ENCODE results near the gene SPNS1. TPM values are rescaled to one million over a fixed set of nuclear protein-coding genes. Genes with fewer than 3 reads are reported as not detected.

The SPNS1 gene
- total RNA-seq, 1 experiment from 2014 or later, result 38.6 TPM

DNA sequence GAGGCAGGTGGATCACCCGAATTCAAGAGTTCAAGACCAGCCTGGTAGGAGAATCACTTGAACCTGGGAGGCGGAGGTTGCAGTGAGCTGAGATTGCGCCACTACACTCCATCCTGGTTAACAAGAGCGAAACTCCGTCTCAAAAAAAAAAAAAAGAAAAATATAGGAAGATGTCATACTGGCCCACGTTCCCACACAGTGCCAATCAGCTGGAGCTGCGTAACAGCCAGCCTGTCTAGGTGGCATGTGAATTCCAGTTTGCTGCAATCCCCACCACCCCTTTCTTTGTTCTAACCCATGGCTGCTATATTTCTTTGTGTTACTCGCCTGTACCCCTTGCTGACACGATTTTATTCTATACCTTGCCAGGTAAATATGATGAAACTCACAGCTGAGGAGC, 16.4 kb upstream of the SPNS1 start:
- Histone ChIP-seq H3K23me2 (ENCODE audit: insufficient read length, low read depth, low read length, poor library complexity, severe bottlenecking) (no peaks in the 10 kb centered on the region), H4K5ac (ENCODE audit: insufficient read length, low read depth, low read length) (no peak overlapping the region), H2BK12ac (ENCODE audit: insufficient read length, low read depth, low read length) (no peak overlapping the region), H2BK20ac (ENCODE audit: low read depth, low read length, poor library complexity, severe bottlenecking) (no peak overlapping the region), H3K9me3 (ENCODE audit: control insufficient read depth, low read depth, low read length) (no peaks in the 10 kb centered on the region), H2BK15ac (ENCODE audit: low read depth, low read length) (no peak overlapping the region), H3K79me1 (ENCODE audit: insufficient read depth, low read depth, low read length, poor library complexity, severe bottlenecking) (no peaks in the 10 kb centered on the region), H3K79me2 (ENCODE audit: insufficient read depth, low read length) (no peaks in the 10 kb centered on the region), H3K4me2 (ENCODE audit: insufficient read depth, insufficient read length, low read length) (no peak overlapping the region), H3K4ac (ENCODE audit: low read depth, low read length) (no peak overlapping the region), H2AFZ (ENCODE audit: low read length) (no peak overlapping the region), H3K14ac (ENCODE audit: insufficient read depth, low read length) (no peak overlapping the region), H2BK120ac (ENCODE audit: low read depth, low read length, poor library complexity, severe bottlenecking) (no peak overlapping the region), H3K56ac (ENCODE audit: insufficient read length, low read depth, low read length) (no peak overlapping the region), H2AK5ac (ENCODE audit: insufficient read length, low read length) (no peak overlapping the region), H2BK5ac (ENCODE audit: insufficient read length, low read length) (no peak overlapping the region), H3T11ph (ENCODE audit: low read length) (no peak overlapping the region), H4K8ac (replicated peaks; ENCODE audit: insufficient read length, low read depth, low read length) (no peak overlapping the region), H3K27ac (ENCODE audit: insufficient read length, low read depth, low read length) (no peak overlapping the region), H3K4me1 (ENCODE audit: insufficient read depth, low read length) (no peaks in the 10 kb centered on the region), H3K9ac (ENCODE audit: extremely low read depth, insufficient read length, low read length) (no peak overlapping the region), H3K18ac (ENCODE audit: insufficient read length, low read depth, low read length) (no peak overlapping the region), H3K27me3 (ENCODE audit: insufficient read depth, low read length) (no peaks in the 10 kb centered on the region), H4K91ac (ENCODE audit: insufficient read length, low read depth, low read length) (no peak overlapping the region), H3K23ac (ENCODE audit: insufficient read length, low read depth, low read length) (no peak overlapping the region), H4K20me1 (ENCODE audit: control insufficient read depth, insufficient read depth, insufficient read length) (no peaks in the 10 kb centered on the region)
- Mint-ChIP-seq H3K4me1 (no peaks in the 10 kb centered on the region), H3K4me3 (no peak overlapping the region), H3K9me3 (no peaks in the 10 kb centered on the region), H3K27me3 (ENCODE audit: low read depth) (no peaks in the 10 kb centered on the region), H3K27ac (no peak overlapping the region), H3K36me3 (ENCODE audit: insufficient read depth in 1 of 3, low read depth in 3 of 3) (peaks cover 56 to 87% (median 85%) of the 10 kb centered on the region in 3 experiments; a peak in 6 of 7 replicates)
- no peak for DNase-seq
- TF ChIP-seq, protein P1, sequence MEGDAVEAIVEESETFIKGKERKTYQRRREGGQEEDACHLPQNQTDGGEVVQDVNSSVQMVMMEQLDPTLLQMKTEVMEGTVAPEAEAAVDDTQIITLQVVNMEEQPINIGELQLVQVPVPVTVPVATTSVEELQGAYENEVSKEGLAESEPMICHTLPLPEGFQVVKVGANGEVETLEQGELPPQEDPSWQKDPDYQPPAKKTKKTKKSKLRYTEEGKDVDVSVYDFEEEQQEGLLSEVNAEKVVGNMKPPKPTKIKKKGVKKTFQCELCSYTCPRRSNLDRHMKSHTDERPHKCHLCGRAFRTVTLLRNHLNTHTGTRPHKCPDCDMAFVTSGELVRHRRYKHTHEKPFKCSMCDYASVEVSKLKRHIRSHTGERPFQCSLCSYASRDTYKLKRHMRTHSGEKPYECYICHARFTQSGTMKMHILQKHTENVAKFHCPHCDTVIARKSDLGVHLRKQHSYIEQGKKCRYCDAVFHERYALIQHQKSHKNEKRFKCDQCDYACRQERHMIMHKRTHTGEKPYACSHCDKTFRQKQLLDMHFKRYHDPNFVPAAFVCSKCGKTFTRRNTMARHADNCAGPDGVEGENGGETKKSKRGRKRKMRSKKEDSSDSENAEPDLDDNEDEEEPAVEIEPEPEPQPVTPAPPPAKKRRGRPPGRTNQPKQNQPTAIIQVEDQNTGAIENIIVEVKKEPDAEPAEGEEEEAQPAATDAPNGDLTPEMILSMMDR (conservative IDR thresholded peaks at IDR 0.05), result no peak
- no CpG with 5 or more reads among the region's 9 CpGs for WGBS (ENCODE audit: extremely low coverage, insufficient read length, low lambda C conversion rate)
